ENCODE data around the gene UACA.
"Not testable (repeated sequence)": the region's sequence is repeated elsewhere in the genome, so short reads cannot be mapped to it uniquely, and the experiment has no call there.

Gene UACA, protein sequence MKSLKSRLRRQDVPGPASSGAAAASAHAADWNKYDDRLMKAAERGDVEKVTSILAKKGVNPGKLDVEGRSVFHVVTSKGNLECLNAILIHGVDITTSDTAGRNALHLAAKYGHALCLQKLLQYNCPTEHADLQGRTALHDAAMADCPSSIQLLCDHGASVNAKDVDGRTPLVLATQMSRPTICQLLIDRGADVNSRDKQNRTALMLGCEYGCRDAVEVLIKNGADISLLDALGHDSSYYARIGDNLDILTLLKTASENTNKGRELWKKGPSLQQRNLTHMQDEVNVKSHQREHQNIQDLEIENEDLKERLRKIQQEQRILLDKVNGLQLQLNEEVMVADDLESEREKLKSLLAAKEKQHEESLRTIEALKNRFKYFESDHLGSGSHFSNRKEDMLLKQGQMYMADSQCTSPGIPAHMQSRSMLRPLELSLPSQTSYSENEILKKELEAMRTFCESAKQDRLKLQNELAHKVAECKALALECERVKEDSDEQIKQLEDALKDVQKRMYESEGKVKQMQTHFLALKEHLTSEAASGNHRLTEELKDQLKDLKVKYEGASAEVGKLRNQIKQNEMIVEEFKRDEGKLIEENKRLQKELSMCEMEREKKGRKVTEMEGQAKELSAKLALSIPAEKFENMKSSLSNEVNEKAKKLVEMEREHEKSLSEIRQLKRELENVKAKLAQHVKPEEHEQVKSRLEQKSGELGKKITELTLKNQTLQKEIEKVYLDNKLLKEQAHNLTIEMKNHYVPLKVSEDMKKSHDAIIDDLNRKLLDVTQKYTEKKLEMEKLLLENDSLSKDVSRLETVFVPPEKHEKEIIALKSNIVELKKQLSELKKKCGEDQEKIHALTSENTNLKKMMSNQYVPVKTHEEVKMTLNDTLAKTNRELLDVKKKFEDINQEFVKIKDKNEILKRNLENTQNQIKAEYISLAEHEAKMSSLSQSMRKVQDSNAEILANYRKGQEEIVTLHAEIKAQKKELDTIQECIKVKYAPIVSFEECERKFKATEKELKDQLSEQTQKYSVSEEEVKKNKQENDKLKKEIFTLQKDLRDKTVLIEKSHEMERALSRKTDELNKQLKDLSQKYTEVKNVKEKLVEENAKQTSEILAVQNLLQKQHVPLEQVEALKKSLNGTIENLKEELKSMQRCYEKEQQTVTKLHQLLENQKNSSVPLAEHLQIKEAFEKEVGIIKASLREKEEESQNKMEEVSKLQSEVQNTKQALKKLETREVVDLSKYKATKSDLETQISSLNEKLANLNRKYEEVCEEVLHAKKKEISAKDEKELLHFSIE (N-terminal part only)

DNA sequence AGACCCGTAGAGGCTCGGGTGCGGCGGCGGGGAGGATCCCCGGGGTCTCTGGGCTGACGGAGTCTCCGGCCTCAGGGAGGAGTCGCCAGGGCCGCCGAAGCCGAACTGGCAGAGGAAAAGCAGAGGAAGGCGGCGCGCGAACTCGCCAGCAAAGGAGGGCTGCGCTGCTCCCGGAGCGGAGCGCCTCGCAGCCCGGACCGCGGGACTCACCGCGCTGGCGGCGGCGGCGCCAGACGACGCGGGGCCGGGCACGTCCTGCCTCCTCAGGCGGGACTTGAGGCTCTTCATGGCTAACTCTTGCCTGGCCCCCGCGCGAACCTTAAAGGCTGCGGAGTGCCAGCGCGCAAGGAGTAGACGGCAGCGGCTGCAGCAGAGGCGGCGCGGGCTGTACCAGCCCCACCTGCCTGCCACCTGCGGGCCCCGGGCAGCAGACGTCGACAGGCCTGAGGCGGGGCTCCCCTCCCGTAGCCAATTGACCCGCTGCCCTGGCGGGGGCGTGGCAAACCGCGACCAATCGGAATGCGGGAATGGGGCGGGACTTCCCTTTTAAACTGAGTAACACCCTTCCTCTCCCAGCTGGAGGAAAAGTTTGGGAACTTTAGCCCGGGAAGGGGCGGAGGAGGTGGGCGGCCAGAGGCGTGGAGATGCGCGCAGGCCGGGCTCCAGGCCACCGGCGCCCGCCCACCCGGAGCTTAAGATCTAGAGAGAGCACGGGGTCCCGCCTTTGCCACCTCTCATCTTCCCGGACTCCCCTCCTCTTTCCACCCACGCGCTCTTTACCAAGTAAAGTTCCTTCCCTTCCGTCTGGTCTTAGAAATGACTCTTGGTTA is at the start of gene UACA:
Gene UACA (minus strand): TSS at position 439 of the 830 bp plus-strand sequence. CDS start 151 bp downstream, at position 288.
- peak; percentile 94 for DNase-seq (ENCODE audit: low spot score)

DNA sequence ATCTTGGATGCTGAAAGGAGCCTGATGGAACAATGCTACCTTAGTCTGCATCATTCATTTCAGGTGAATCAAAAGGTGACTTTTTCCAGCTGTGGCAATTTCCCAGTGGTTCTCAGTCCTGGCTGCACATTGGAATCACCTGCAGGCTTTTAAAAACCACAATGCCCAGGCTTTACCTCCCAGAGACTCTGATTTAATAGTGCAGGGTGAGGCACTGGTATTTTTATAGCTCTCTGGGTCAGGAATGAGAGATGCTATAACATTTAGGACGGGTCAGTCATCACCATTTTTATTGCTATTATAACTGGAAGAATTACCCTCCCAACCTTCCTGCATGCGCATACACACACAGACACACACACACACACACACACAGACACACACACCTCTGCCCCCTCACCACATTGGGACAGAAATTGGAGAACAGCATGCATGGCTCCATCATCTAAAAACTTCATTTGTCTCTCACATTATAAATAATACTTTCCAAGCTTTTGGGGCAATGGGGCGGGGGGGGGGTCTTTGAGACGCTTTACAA is 49.5 kb upstream of the UACA start:
- no peak for DNase-seq (ENCODE audit: low spot score)

GRCh38 chr15:70810916-70811578 is 47.7 kb upstream of the UACA start:
- DNase-seq (ENCODE audit: low spot score): no peak

DNA sequence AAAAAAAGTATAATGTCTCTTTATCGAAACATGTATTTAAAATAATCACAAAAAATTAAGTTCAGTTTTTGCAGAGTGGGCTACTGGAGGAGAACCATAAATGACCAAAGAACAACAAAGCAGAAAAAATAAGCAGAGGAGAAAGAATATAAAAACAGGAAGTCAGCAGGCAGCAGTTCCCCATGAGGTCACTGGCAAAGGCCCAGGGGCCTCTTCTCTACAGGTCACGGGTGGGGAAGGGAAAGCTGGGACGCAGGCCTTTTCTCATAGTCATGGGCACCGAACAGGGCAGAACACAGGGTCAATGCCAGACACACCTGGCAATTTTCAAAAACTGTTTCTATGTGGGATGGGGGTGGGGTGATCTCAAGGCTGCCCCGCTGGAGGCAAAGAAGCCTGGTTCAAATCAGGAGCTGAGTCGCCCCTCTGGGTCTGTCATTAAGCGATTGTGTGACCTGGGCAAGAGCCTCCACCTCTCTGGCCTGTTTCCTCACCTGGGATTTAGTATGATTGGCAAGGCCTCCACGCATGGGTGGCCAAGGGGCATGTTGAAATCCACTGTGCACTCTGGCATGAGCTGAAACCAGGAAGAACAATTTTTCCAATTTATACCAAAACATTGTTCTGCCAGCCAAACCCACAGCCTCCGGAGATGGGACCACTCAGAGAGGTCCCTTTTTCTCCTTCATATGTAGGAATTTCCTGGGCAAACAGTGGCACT is 43.8 kb upstream of the UACA start:
- peak; percentile 56 for DNase-seq (ENCODE audit: low spot score)

DNA sequence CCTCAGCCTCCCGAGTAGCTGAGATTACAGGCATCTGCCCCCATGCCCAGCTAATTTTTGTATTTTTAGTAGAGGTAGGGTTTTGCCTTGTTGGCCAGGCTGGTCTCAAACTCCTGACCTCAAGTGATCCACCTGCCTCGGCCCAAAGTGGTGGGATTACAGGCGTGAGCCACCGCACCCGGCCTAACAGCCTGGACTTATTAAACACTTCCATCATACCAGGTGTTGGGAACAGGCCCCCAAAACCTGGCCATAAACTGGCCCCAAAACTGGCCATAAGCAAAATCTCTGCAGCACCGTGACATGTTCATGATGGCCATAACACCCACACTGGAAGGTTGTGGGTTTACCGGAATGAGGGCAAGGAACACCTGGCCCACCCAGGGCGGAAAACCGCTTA is 41.0 kb upstream of the UACA start:
- not testable (repeated sequence) for DNase-seq (ENCODE audit: low spot score)

DNA sequence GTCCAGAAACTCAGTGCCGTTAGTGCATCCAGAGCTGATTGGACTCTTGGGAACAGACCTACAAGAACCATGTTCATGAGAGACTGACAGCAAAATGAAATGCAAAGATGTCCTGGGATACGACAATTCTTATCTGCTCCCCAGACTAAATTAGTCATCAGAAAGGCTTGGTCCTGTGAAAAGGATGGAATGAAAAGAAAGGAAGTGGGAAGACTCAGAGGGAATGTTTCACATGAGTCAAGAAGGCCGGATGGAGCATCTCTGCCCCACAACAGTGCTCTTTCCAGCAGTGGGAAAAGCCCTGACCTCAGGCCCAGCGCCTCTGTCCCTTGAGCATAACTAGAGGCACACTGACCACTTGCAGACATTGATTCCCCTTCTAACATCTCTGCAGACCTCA is 39.3 kb upstream of the UACA start:
- peak; percentile 82 for DNase-seq (ENCODE audit: low spot score)

- no peak for DNase-seq (ENCODE audit: low spot score)
Observed at GRCh38 chr15:70801109-70801508, 37.8 kb upstream of the UACA start.

- peak; percentile 89 for DNase-seq (ENCODE audit: low spot score)
Observed at GRCh38 chr15:70799667-70800450, 36.5 kb upstream of the UACA start.

- DNase-seq (ENCODE audit: low spot score): no peak
Observed at GRCh38 chr15:70797464-70797863, 34.1 kb upstream of the UACA start.

- DNase-seq (ENCODE audit: low spot score): no peak
Observed at GRCh38 chr15:70796516-70797310, 33.4 kb upstream of the UACA start.

DNA sequence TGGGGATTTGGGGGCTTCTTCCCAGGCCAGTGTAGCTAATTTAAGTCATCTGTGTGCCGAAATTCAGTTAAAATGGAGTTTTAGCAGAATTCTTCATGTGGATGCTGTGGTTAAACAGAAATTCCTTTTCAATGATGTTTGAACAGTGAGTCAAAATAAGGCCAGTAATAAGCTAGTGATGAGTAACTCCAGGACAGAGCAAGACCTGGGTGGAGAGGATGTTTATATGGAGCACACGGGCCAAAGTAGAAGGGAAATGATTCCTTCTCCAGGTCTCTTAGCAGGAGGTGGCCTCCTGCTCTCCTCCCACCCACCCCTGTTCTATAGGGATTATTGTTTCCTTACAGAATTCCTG is 31.9 kb upstream of the UACA start:
- peak; percentile 87 for DNase-seq (ENCODE audit: low spot score)

DNA sequence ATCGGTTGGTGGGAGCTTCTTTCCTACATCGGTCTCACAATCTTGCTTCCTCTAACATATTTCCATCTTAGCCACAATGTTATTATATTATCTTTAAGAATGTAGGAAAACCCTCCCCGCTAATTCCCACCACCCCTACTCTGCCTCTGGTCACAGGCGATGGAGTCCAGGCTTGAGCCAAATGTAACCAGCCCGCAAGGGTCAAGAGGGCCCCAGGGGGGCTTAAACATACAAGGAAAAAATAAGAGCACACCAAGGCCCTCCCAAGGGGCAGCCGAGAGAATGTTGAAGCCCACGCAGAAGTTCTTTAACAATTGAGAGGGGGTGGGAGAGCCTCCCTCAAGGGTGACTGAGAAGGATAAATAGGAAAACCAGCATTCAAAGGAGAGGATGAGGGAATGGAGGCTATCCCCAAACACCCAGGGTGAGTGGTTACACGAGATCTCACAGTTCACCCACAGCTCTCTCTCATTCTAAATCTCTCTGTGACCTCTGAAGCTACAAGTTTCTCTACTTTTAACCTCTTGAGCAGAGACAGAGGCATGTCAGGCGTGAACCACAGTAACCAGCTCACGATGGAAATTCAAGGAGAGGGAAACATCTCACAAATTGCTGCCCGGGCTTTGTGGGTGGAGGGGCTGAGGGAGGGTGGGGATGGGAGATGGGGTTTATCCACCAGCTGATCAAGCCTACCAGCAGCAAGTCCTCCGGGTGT is 31.4 kb upstream of the UACA start:
- peak; percentile 74 for DNase-seq (ENCODE audit: low spot score)

DNA sequence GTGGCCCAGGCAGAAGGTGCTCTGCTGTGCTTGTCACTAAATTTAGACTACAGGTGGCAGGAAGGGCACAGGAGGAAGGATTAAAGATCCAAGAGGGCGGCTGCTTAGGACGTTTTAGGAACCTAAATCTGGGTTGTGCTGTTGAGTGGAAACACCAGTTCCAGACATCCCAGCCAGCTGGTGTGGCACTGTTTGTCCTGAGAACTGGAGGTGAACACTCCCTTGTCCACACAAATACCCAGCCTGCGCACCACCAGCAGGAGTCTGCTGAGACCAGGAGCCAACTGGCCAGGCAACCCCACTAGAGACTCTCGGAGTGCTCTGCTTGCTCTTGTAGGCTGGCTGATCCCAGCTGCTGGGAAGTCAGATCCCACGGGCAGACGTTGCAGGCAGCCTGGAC is 30.3 kb upstream of the UACA start:
- no peak for DNase-seq (ENCODE audit: low spot score)

- DNase-seq (ENCODE audit: low spot score): peak; percentile 53
Observed at GRCh38 chr15:70792171-70792573, 28.8 kb upstream of the UACA start.

DNA sequence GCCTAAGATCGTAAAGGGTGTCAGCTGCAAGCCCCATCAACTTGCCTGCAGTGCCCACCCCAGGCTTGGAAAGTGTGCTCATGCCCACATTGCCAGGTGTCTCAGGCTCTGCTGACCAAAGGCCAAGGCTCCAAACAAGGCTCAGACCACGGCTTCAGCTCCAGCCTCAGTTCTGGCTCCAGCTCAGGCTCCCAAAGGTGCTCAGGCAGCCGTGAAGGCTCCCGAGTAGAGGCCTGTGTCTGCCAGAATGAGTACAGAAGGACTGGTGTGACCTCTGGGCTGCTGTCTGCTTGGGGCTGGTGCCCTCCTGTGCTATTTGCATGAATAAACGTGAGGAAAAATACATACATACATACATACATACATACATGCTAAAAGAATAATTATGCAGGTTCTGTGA is 27.9 kb upstream of the UACA start:
- no peak for DNase-seq (ENCODE audit: low spot score)

- no peak for DNase-seq (ENCODE audit: low spot score)
Observed at GRCh38 chr15:70789213-70789612, 25.9 kb upstream of the UACA start.

All from hepatic stellate cell (primary cell).